ENCODE data around the gene BANK1.

BANK1 gene

DNA sequence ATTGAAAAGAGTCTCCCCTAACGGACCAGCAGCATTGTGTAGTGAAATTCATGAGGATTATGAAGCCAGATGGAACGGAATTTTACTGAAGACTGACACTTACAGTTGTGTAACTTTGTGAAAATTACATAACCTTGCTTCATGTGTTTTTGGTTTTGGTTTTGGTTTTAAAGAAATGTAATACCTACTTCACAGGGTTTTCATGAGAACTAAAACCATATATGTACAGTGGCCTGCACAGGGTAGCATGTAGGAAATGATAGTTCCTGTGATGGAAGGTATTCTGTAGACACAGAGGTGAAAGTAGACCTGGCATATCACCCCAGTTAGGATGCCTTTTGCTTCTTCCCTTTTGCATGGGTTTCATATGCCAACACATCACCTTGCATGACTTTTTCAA, 247.0 kb downstream of the BANK1 start:
- DNase-seq: no peak

DNA sequence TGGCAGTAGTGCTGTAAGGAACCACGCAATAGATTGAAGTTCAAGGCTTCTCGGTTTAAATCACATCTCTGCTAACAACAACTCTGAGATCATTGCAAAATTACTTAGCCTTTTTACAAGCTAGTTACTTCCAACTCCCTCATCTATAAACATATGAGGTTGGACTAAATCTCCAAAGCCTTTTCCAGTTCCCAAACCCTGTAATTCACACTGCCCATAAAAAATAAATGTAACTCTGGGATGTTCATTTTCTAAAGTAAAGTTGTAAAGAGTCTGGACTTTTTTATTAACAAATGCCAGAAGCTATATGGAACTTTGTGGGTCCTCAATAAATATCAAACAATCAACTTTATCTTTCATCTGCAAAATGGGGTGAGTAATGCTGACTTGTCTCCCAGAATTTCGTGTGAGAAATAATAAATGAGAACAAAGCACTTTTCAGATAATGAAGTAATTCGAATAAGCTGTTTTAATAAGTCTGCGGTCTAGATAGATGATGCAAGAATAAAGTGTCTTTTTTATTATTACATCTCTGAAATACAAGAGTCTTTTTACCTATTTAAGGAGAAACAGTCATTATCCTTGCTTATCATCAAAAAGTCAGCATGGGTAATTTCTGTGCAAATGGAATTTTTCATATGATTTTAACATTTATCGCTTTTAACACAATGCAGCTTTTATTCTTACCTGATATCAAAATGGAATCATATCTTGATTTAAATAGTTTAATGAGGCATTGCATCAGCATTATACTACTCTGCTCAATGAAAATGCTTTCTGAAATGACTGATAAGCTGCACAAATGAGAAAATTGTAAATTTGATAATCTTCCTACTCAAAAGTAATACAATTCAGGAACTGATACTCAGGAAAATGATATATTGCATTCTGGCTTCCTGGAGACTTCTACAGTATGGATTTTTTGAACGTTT, 252.6 kb downstream of the BANK1 start:
- no peak for DNase-seq

DNA sequence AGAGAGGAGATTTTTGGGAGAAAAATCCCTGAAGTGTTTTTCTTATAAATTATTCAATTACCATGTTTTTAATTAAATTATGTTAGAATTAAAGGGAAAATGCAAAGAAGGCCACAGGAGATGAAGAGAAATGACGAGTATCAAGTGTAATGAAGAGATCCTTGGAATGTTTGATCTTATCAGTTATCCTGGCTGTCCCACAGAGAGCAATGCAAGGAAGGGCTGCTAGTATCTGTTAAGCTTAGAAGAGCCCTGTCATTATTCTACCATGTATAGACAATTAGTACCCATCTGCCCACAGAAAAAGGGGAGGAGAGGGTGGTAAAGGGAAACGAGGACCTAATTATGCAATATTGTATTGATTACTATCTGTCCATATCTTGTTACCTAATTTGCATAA, 257.1 kb downstream of the BANK1 start:
- DNase-seq: no peak

DNA sequence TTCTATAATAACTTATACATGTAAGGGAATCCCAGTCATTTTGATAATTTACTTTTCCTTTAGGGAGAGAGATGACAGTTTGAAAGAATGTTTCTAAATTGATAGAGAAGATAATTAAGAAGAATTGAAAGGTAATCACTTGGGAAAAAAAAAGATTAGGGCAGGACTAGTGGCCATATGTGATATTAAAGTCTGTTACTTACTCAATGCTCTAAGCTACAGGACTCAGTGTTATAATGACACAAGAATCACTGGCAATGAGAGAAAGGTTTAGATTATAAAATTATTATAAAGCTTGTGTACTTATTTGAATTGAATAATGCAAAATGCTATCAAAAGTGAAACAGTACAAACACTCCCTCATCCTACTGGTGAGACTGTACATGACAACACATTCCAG, 265.3 kb downstream of the BANK1 start:
- no peak for DNase-seq

DNA sequence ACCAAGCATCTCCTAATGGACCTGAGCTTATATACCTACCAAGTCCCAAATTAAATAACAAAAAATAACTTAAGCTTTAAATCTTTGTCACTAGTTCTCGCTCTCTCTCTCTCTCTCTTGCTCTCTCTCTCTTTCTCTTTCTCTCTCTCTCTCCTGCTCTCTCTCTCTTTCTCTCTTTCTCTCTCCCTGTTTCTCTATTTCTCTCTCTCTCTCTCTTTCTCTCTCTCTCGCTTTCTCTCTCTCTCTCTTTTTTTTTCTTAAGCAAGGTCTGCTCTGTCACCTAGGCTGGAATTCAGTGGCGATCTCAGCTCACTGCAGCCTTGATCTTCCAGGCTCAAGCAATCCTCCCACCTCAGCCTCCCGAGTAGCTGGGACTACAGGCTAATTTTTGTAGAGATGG, 266.6 kb downstream of the BANK1 start:
- DNase-seq: no peak

DNA sequence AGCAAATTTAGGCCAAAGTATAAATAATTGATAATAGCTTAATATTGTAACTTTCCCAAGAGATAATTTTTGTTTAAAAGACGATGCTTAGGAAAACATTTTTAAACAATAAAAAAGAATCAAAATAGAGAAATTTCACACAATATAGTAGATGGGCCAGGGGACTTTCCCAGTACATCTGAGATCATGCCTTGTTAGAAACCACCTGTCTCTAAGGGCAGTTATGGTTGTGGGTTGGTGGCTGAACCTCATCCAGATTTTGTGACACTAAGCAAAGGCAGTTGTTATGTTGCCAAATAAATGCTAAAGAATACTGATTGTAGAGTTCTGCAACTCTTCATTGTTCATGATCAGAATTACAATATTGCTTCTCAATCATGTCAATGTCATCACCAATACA, 270.6 kb downstream of the BANK1 start:
- no peak for DNase-seq

DNA sequence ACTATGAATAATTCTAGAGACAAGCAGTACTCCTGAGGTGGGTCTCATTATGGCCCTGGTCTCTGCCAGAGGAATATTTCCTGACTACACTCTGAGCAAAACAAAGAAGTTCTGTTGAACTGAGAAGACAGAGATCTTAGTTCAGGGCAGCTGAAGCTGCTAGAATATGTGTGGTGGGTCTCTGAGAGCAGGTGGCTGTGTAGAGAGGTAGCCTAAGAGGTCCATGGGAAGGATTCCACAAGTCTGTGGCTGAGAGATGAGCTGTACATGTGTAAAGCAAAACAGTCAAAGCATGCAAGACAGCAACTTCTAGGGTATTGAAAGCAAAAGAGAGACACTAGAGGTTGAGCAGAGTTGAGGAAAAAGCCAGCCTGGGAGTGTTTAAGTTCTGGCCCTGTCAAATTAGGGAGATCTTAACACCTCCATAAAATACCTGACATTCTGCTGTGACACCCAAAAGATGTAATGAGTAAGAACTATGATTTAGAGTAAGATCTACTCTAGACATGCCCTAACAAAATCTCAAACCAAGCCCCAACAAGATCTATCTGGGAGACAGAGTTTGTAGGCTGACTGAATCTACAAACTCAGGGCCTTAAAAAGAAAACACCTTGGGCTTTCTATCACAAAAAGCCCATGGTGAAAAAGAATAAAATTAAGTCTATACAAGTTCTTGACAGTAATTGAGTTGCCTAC, 274.4 kb downstream of the BANK1 start:
- DNase-seq: no peak

DNA sequence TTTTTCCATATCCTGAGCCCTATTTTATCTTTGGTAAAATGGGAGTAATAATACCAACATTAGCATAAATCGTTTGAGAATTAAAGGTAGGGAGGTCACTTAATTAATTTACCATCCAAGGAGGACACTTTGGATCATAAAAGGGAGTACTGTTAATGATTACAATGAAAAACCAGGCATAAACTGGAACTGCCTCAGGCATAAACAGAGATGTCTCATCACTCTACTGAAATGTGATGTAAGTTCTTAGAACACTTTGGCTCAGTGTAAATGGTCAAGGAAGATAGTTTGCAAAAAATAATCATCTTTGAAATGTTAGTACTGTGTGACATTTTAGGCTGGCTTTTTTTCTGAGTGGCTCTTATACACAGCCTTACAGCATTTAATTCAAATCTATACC, 286.1 kb downstream of the BANK1 start:
- DNase-seq: no peak

DNA sequence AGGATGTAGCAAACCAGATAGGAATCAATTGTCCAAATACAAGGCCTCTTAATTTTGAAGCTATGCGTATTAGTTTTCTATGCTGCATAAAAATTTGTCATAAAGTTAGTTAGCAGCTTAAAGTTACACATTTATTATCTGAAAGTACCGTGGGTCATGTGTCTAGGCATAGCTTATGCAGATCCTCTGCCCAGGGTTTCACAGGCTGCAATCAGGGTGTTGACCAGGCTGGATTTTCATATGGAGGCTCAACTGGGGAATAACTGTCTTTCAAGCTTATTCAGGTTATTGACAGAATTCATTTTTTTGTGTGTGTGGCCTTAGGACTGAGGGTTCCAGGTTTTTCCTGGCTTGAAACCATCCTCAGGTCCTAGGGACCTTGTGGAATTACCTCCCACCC, 289.7 kb downstream of the BANK1 start:
- DNase-seq: no peak

DNA sequence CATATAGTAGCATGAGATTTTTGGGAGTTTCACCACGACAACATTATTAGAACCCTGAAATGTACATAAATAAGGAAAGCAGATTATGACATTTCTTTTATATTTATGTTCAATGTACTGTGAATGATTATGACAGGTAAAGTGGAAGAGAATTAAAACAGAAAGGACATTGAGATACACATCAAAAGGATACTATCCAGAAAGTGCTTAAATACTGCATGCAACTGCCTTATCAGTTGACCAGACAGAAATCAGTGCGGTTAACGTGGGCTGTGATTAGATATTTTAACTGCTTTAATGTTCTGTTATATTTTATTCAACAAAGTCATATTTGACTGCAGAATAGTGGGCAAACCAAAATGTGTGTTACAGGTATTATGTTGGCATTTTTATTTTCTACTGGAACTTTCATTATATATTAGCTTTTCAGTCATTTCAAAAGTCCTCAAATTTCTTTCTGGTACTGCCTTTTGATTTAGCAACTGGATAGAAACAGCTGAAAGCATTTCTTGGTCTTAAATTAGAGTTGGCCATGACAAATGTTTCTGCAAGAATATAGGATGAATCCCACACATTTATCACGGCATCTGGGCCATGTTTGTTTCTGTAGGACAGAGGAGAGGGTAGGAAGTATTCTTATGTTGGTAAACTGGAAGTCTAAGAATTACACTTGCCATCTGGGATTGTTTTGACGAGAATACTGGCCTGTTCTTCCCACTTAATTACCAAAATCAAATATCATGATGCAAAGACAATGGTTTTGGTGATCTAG, 299.5 kb downstream of the BANK1 start:
- DNase-seq: no peak

DNA sequence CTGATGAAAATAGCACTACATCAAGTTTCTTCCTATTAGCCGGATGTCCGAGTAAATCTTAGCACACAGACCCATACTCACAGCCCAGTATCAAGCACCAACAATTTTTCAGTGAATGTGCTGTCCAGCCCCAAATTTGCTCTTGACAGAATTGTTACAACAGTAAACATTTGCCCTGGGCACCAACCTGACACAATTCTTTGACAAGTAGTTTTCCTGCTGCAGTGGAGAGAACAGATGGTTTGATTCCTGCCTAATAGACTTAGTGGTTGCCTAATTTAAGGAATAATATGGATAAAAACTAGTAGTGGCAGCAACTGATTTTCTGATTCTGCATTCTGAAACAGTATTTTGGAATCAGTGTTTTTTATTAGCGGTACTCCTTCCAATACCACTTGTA, 301.1 kb downstream of the BANK1 start:
- DNase-seq: no peak

DNA sequence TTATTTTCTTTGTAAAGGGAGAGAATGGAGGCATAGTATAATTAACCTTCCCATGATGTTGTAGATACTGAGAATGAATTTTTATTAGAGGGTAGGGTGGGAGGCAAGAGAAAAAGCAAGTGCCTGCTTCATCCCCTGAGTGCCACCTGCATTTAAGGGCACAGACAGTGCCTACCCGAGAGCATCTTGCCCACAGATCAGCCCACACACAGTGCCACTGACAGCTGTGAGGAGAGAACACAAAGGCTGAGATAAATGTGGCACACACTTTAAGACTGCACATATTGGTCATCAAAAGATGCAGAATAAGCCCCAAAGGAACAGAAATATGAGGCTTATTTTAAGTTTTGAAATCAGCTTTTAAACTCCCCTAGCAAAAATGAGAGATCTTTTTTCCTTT, 304.0 kb downstream of the BANK1 start:
- DNase-seq: no peak

DNA sequence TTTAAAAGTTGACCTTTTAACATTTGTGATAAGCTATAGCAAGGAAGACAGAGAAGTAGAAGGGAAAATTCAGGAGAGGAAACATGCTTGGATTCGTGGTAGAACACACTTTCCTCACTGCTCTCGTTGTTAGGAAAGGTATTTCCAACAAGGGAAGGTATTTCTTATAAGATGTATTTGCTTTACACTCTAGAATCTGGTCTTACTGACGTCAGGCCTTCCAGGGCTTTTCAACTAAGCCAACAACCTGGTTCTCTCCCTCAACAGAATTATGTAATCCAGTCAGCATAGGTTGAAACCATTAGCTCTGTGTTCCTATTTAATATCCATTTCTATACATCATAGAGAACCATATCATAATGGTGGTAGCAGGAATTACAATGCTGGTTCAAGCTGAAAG, 312.8 kb downstream of the BANK1 start:
- DNase-seq: no peak

DNA sequence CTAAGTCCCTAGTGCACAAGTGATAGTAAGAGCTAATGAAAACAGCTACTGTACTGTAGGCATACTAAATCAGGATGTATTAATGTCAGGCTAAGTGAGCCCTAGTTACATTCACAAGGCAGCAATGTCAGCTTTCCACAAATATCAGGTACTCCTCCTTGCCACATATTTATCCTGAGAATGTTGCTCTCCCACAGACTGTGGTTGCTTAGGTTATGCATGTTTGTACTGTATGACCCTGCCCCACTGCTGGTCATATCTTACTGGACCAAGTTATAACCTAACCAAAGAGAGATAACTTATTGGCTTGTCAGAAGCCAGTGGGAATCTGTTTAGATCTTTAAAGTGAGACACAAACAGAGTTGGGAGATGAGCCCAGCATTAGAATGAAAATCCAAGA, 313.7 kb downstream of the BANK1 start:
- DNase-seq: no peak

DNA sequence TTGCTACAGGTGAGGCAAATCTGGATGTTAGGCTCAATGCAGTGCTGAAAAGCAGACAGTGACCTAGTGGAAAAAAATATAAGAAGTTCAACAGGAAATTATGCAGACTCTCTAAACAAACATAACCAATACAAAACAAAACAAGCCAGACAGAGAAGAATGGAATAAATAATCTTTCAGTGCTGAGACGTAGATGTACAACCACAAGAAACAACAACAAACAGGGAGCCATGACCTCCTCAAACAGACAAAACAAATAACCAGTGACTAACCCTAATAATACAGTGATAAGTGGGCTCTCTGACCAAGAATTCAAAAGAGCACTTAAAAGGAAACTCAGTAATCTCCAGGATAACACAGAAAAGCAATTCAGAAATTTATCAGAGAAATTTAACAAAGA, 315.5 kb downstream of the BANK1 start:
- no peak for DNase-seq

DNA sequence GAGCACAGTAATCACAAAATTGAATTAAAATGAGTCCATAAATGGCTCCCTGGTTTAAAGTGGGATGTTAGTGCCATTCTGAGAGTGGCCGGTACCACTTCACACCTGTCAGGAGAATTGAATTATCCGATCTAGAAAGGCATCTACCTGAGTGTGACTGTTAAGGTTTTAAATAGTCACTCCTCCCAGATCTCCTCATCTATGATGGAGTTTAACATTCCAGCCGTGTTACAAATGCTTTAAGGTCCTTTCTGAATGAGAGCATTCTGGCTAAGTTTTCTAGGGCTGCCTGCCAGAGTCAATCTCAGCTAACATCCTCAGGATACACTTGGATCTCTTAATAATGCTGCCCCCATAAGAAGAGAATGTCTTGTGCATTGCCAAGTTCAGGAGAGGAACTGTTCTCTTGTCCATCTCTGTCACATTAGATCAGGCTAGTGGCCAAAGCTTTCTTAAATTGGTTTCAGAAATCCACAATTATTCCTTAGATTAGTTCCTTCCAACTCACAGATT, 323.6 kb downstream of the BANK1 start:
- DNase-seq: no peak

DNA sequence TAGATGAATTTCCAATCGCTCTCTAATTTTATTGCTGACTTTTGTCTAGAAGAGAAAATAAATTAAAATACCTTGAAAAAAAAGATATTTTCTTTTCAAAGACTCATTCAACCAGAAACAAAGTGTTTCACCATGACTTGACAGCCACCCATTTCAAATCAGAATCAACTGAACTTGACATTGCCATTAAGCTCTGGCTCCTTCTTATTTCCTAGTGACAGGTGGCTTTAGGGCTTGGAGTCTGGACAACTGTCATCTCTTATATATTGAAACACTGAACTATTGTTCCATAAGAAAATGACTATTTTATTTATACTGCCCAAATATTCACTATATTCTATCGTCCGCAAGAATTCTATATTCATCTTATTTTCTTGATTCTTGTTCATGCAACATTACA, 325.6 kb downstream of the BANK1 start:
- no peak for DNase-seq

DNA sequence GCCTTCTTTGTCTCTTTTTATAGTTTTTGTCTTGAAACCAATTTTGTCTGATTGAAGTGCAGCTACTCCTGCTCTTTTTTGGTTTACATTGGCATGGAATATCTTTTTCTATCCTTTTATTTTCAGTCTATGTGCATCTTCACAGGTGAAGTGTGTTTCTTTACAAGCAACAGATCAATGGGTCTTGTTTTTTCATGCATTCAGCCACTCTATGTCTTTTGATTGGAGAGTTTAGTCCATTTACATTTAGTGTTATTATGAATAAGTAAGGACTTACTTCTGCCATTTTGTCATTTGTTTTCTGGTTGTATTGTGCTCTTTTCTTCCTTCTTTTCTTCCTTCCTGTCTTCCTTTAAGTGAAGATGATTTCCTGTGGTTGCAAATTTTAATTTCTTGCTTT, 330.3 kb downstream of the BANK1 start:
- DNase-seq: no peak
